Measurements from ENCODE around the gene FDXR. TPM values are rescaled to one million over a fixed set of nuclear protein-coding genes. Genes with fewer than 3 reads are reported as not detected.

Gene FDXR
- total RNA-seq, 1 experiment from 2014 or later: 29.7 TPM

DNA sequence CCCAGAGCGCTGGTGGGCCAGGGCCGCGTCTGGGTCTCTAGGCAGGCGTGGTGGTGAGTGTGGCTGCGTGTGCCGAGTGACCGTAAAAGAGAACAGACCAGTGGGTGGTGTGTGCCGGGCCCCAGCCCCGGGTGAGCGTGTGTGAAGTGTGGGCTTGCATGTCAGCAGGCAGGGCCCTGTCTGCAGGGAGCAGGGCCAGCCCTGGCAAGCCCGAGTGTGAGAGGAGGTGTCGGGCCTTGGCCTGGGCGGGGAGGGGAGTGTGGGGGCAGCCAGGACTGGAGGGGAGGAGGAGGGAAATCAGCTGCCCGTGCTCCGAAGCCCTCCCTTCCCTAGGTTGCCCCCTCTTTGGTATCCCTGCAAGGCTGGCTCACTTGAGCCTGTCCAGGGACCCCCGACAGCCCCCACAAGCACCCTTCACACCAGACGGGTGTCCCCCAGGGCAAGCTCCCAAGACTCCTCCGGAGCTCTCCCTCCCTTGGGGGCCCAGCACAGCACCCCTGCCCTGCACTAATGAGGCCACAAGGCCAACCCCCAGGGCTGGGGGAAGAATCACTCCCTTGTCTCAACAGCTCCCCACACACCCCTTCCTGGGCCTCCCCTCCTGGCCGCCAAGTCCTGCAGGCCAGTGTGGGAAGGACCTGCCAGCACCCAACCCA lies 48.4 kb upstream of the FDXR start:
- H3K27me3 Mint-ChIP-seq (ENCODE audit: insufficient read depth, unreplicated experiment): peaks cover 31% of the 10 kb centered on the region
- BruUV-seq (replicated peaks): no TSS peak

DNA sequence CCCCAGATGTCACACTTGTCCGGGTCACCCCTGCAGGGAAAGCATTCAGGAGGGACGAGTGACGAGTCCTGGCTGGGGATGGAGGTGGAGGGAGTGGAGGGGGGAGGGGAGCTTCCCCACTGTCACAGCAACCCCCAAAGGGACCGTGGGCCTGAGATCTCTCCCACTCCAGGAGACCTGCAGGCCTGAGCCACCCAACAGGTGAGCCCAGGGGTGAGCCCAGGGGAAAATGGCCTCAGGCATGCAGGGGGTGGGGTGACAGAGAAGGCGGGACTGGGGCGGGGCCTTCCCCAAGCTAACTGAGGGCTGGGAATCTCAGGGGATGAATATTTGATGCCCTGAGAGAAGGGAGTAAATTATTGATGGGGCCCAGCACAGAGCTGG lies 47.8 kb upstream of the FDXR start:
- H3K36me3 Mint-ChIP-seq (ENCODE audit: insufficient read depth, unreplicated experiment): no peaks in the 10 kb centered on the region
- no peak for DNase-seq (ENCODE audit: unreplicated experiment)
- no peaks in the 10 kb centered on the region for H3K9me3 Mint-ChIP-seq (ENCODE audit: unreplicated experiment)
- H3K4me1 Mint-ChIP-seq (ENCODE audit: insufficient read depth, unreplicated experiment): no peaks in the 10 kb centered on the region
- H3K27ac Mint-ChIP-seq (ENCODE audit: low read depth, unreplicated experiment): no peak overlapping the region
- BruUV-seq (replicated peaks): no TSS peak
- CTCF ChIA-PET: interaction anchor here (0.6 to 11.5 kb wide), 4 partner anchors 32 to 171 kb away, joined by 3 to 233 read pairs (median 3); no protein-coding TSS in a partner anchor
- peaks cover 26% of the 10 kb centered on the region for H3K27me3 Mint-ChIP-seq (ENCODE audit: insufficient read depth, unreplicated experiment)
- intact Hi-C loops (cut with micrococcal nuclease): no loop called here
- POLR2A ChIA-PET: interaction anchor here (1.2 kb wide), 1 partner anchor 40 kb away, joined by 4 read pairs; no protein-coding TSS in a partner anchor
- H3K4me3 Mint-ChIP-seq (ENCODE audit: unreplicated experiment): no peak overlapping the region
- TF ChIP-seq, protein P1, sequence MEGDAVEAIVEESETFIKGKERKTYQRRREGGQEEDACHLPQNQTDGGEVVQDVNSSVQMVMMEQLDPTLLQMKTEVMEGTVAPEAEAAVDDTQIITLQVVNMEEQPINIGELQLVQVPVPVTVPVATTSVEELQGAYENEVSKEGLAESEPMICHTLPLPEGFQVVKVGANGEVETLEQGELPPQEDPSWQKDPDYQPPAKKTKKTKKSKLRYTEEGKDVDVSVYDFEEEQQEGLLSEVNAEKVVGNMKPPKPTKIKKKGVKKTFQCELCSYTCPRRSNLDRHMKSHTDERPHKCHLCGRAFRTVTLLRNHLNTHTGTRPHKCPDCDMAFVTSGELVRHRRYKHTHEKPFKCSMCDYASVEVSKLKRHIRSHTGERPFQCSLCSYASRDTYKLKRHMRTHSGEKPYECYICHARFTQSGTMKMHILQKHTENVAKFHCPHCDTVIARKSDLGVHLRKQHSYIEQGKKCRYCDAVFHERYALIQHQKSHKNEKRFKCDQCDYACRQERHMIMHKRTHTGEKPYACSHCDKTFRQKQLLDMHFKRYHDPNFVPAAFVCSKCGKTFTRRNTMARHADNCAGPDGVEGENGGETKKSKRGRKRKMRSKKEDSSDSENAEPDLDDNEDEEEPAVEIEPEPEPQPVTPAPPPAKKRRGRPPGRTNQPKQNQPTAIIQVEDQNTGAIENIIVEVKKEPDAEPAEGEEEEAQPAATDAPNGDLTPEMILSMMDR (IDR thresholded peaks at IDR 0.05; ENCODE audit: unreplicated experiment): no peak

More for the DNA sequence above, 48.4 kb upstream of the FDXR start:
- no peak for DNase-seq (ENCODE audit: unreplicated experiment)
- ChIA-PET POLR2A (interaction anchor here (1.2 to 1.4 kb wide), 2 partner anchors 40 to 43 kb away, joined by 3 to 4 read pairs; no protein-coding TSS in a partner anchor), CTCF (interaction anchor here (0.6 to 11.5 kb wide), 2 partner anchors 31 to 38 kb away, joined by 3 to 233 read pairs; no protein-coding TSS in a partner anchor)
- intact Hi-C loops (cut with micrococcal nuclease): no loop called here
- Mint-ChIP-seq H3K27ac (ENCODE audit: low read depth, unreplicated experiment) (no peak overlapping the region), H3K4me3 (ENCODE audit: unreplicated experiment) (no peak overlapping the region), H3K4me1 (ENCODE audit: insufficient read depth, unreplicated experiment) (no peaks in the 10 kb centered on the region), H3K9me3 (ENCODE audit: unreplicated experiment) (no peaks in the 10 kb centered on the region), H3K36me3 (ENCODE audit: insufficient read depth, unreplicated experiment) (no peaks in the 10 kb centered on the region)
- TF ChIP-seq, protein P1 (IDR thresholded peaks at IDR 0.05; ENCODE audit: unreplicated experiment): no peak

DNA sequence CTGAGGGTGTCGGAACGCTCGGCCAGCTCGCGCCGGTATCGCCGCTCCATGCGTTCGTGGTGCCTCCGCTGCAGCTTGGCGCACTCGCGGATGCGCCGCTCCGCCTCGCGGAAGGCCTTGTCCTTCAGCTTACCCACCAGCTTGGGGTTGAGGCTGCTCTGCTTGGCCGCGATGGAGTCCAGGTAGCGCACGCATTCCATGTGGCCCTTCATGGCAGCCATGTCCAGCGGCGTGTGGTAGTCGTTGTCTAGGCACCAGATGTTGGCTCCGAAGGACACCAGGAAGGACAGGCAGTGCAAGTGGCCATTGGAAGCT lies 47.5 kb upstream of the FDXR start:
- no peak for DNase-seq (ENCODE audit: unreplicated experiment)
- BruUV-seq (replicated peaks): no TSS peak
- ChIA-PET CTCF (interaction anchor here (0.6 to 11.5 kb wide), 3 partner anchors 39 to 170 kb away, joined by 3 to 233 read pairs (median 3); no protein-coding TSS in a partner anchor), POLR2A (no interaction called here)
- H3K36me3 Mint-ChIP-seq (ENCODE audit: insufficient read depth, unreplicated experiment): no peaks in the 10 kb centered on the region
- no peaks in the 10 kb centered on the region for H3K4me1 Mint-ChIP-seq (ENCODE audit: insufficient read depth, unreplicated experiment)
- H3K27me3 Mint-ChIP-seq (ENCODE audit: insufficient read depth, unreplicated experiment): peaks cover 22% of the 10 kb centered on the region
- TF ChIP-seq, protein P1 (IDR thresholded peaks at IDR 0.05; ENCODE audit: unreplicated experiment): no peak
- H3K27ac Mint-ChIP-seq (ENCODE audit: low read depth, unreplicated experiment): no peak overlapping the region
- no peaks in the 10 kb centered on the region for H3K9me3 Mint-ChIP-seq (ENCODE audit: unreplicated experiment)
- H3K4me3 Mint-ChIP-seq (ENCODE audit: unreplicated experiment): no peak overlapping the region
- intact Hi-C loops (cut with micrococcal nuclease): no loop called here

DNA sequence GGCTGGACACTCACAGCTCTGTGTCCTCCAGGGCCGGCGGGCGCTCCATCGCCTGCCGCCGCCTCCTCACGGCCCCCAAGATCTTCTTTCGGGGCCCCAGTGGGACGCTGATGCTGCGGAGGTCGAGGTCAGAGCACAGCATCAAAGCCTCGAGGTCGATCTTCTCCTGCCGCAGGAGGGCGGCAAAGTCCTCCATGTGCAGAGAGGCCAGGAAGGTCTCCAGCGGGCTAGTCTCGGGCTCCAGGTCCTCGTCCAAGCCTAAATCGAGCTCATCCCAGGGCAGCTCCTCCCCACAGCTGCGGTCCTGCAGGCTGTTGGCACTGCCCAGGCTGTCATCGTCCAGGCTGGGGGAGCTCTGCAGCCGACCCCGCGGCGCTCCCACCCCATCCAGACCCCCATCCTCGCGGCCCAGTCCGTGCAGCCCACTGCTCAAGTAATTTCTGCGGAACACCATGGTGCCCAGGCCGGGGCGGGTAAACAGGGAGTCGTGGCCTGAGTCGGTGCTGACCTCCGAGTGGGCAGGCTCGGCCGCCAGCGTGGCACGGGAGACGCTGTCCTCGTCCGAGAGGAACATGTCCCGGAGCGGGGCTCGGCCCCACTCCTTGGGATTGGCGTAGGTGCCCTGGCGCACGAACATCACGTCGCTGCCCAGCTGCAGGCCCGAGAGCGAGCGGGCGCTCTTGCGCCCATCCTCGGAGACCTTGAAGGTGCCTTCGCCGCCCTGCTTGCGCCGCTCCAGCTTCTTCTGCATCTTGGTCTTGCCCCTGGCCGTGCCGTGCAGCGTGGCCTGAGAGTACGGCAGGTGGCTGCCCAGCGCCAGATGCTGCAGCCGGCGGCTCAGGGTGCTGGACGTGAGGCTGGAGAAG lies 46.9 kb upstream of the FDXR start:
- intact Hi-C loops (cut with micrococcal nuclease): no loop called here
- BruUV-seq (replicated peaks): no TSS peak
- no peaks in the 10 kb centered on the region for H3K9me3 Mint-ChIP-seq (ENCODE audit: unreplicated experiment)
- DNase-seq (ENCODE audit: unreplicated experiment): no peak
- TF ChIP-seq, protein P1 (IDR thresholded peaks at IDR 0.05; ENCODE audit: unreplicated experiment): no peak
- no peak overlapping the region for H3K27ac Mint-ChIP-seq (ENCODE audit: low read depth, unreplicated experiment)
- H3K4me1 Mint-ChIP-seq (ENCODE audit: insufficient read depth, unreplicated experiment): no peaks in the 10 kb centered on the region
- ChIA-PET POLR2A (interaction anchor here (1.1 kb wide), 1 partner anchor 46 kb away, joined by 4 read pairs; no protein-coding TSS in a partner anchor), CTCF (interaction anchor here (0.6 to 11.5 kb wide), 3 partner anchors 40 to 170 kb away, joined by 3 to 233 read pairs (median 3); no protein-coding TSS in a partner anchor)
- H3K27me3 Mint-ChIP-seq (ENCODE audit: insufficient read depth, unreplicated experiment): peaks cover 16% of the 10 kb centered on the region
- H3K4me3 Mint-ChIP-seq (ENCODE audit: unreplicated experiment): no peak overlapping the region
- no peaks in the 10 kb centered on the region for H3K36me3 Mint-ChIP-seq (ENCODE audit: insufficient read depth, unreplicated experiment)

All from MCF 10A (cell line).